ENCODE measurements around the gene WASHC3. TPM values are rescaled to one million over a fixed set of nuclear protein-coding genes. Genes with fewer than 3 reads are reported as not detected.

The WASHC3 gene
- total RNA-seq, 1 experiment from 2014 or later: 29.7 TPM

GRCh38 chr12:102069707-102070106, 7.9 kb upstream of the WASHC3 start:
- Histone ChIP-seq H3F3A (ENCODE audit: insufficient read depth, low read depth) (no peaks in the 10 kb centered on the region), H4K20me1 (ENCODE audit: insufficient read depth) (no peaks in the 10 kb centered on the region), H3K79me2 (ENCODE audit: low read depth) (no peaks in the 10 kb centered on the region), H3K9me2 (ENCODE audit: insufficient read depth) (no peaks in the 10 kb centered on the region), H3K4me2 (no peak overlapping the region), H3K27ac (no peak overlapping the region), H3K27me3 (ENCODE audit: insufficient read depth, low read depth) (no peaks in the 10 kb centered on the region), H3K4me3 (no peak overlapping the region), H3K9me3 (ENCODE audit: insufficient read depth, low read depth) (no peaks in the 10 kb centered on the region), H2AFZ (no peak overlapping the region), H3K36me3 (ENCODE audit: low read depth) (no peaks in the 10 kb centered on the region), H3K4me1 (replicated peaks; ENCODE audit: insufficient read depth) (no peaks in the 10 kb centered on the region)
- intact Hi-C loops (cut with micrococcal nuclease; ENCODE audit: unreplicated experiment): no loop called here
- POLR2A ChIA-PET (ENCODE audit: unreplicated experiment): interaction anchor here (0.6 kb wide), 1 partner anchor 14 kb away, joined by 3 read pairs; no protein-coding TSS in a partner anchor
- DNase-seq: no peak
- no peak for TF ChIP-seq CTCF (conservative IDR thresholded peaks at IDR 0.05)
- CTCF ChIA-PET: no interaction called here
- BruUV-seq (replicated peaks): no TSS peak

- peaks cover 4% of the 10 kb centered on the region; the same call in 1 of the 2 replicates for H3F3A ChIP-seq (ENCODE audit: insufficient read depth, low read depth)
- no peak overlapping the region for H3K27ac ChIP-seq
- H3K36me3 ChIP-seq (ENCODE audit: low read depth): no peaks in the 10 kb centered on the region
- no peaks in the 10 kb centered on the region for H3K9me2 ChIP-seq (ENCODE audit: insufficient read depth)
- H3K79me2 ChIP-seq (ENCODE audit: low read depth): no peaks in the 10 kb centered on the region
- H3K4me3 ChIP-seq: no peak overlapping the region
- no peak overlapping the region for H2AFZ ChIP-seq
- H3K27me3 ChIP-seq (ENCODE audit: insufficient read depth, low read depth): no peaks in the 10 kb centered on the region
- ChIA-PET CTCF (no interaction called here), POLR2A (ENCODE audit: unreplicated experiment) (no interaction called here)
- no TSS peak for BruUV-seq (replicated peaks)
- H4K20me1 ChIP-seq (ENCODE audit: insufficient read depth): no peaks in the 10 kb centered on the region
- intact Hi-C loops (cut with micrococcal nuclease; ENCODE audit: unreplicated experiment): no loop called here
- no peaks in the 10 kb centered on the region for H3K9me3 ChIP-seq (ENCODE audit: insufficient read depth, low read depth)
- DNase-seq: no peak
- TF ChIP-seq CTCF (conservative IDR thresholded peaks at IDR 0.05): no peak
- TF ChIP-seq EZH2 (IDR thresholded peaks at IDR 0.05; ENCODE audit: low read depth): no peak
- peaks cover under 1% of the 10 kb centered on the region; the same call in 1 of the 2 replicates for H3K4me1 ChIP-seq (replicated peaks; ENCODE audit: insufficient read depth)
- no peak overlapping the region for H3K4me2 ChIP-seq
Measured at GRCh38 chr12:102067574-102068258, 5.9 kb upstream of the WASHC3 start.

GRCh38 chr12:102064476-102064875, 2.7 kb upstream of the WASHC3 start:
- TF ChIP-seq CTCF (conservative IDR thresholded peaks at IDR 0.05) (no peak), EZH2 (IDR thresholded peaks at IDR 0.05; ENCODE audit: low read depth) (no peak)
- ChIA-PET CTCF (no interaction called here), POLR2A (ENCODE audit: unreplicated experiment) (no interaction called here)
- Histone ChIP-seq H3K27me3 (ENCODE audit: insufficient read depth, low read depth) (no peaks in the 10 kb centered on the region), H3K9me2 (ENCODE audit: insufficient read depth) (no peaks in the 10 kb centered on the region), H4K20me1 (ENCODE audit: insufficient read depth) (no peaks in the 10 kb centered on the region), H3F3A (ENCODE audit: insufficient read depth, low read depth) (peaks cover 7% of the 10 kb centered on the region; the same call in 1 of the 2 replicates), H3K4me3 (no peak overlapping the region), H3K79me2 (ENCODE audit: low read depth) (no peaks in the 10 kb centered on the region), H3K9me3 (ENCODE audit: insufficient read depth, low read depth) (no peaks in the 10 kb centered on the region), H3K36me3 (ENCODE audit: low read depth) (no peaks in the 10 kb centered on the region), H3K4me2 (peak overlapping the region; percentile 55; the same call in 1 of the 2 replicates), H3K27ac (no peak overlapping the region), H3K4me1 (replicated peaks; ENCODE audit: insufficient read depth) (peaks cover 6% of the 10 kb centered on the region; the same call in 1 of the 2 replicates), H2AFZ (peak overlapping the region; percentile 58)
- BruUV-seq (replicated peaks): no TSS peak
- no peak for DNase-seq
- intact Hi-C loops (cut with micrococcal nuclease; ENCODE audit: unreplicated experiment): no loop called here
